GM18505 (cell line): Measurements from ENCODE around the gene PIMREG.
"Not testable (repeated sequence)": the region's sequence is repeated elsewhere in the genome, so short reads cannot be mapped to it uniquely, and the experiment has no call there.

Source experiments
- ATAC-seq: cut with Tn5 transposase; IDR thresholded peaks from one replicate; pipeline ENCODE4 v1.9.1; 2021; ENCODE audit not compliant: unreplicated experiment
- POLR2A ChIP-seq: IDR thresholded peaks from 4 replicates; pipeline ENCODE4 v1.6.1; 2011; ENCODE audit warnings: borderline replicate concordance; ENCODE audit not compliant: insufficient read depth, insufficient read length; ENCODE audit errors: extremely low read depth

Gene PIMREG

GRCh38 chr17:6473128-6473767 lies 29.0 kb downstream of the PIMREG start:
- no peak for ATAC-seq
- no peak for TF ChIP-seq POLR2A

- ATAC-seq = no peak
- no peak for TF ChIP-seq POLR2A
These were observed 30.1 kb downstream of the PIMREG start for GRCh38 chr17:6474376-6474775.

GRCh38 chr17:6474906-6475305 lies 30.7 kb downstream of the PIMREG start:
- ATAC-seq = no peak
- TF ChIP-seq POLR2A = no peak

GRCh38 chr17:6475411-6475810 lies 31.2 kb downstream of the PIMREG start:
- no peak for ATAC-seq
- TF ChIP-seq POLR2A = no peak

GRCh38 chr17:6476076-6476809 lies 32.0 kb downstream of the PIMREG start:
- TF ChIP-seq POLR2A = no peak
- ATAC-seq = no peak

GRCh38 chr17:6476810-6477179 lies 32.5 kb downstream of the PIMREG start:
- ATAC-seq = no peak
- no peak for TF ChIP-seq POLR2A

- TF ChIP-seq POLR2A = no peak
- ATAC-seq = no peak
These were observed 33.7 kb downstream of the PIMREG start for GRCh38 chr17:6477831-6478383.

GRCh38 chr17:6478486-6478885 lies 34.2 kb downstream of the PIMREG start:
- ATAC-seq = no peak
- TF ChIP-seq POLR2A = no peak

GRCh38 chr17:6479622-6480302 lies 35.5 kb downstream of the PIMREG start:
- no peak for TF ChIP-seq POLR2A
- no peak for ATAC-seq

GRCh38 chr17:6480303-6480675 lies 36.0 kb downstream of the PIMREG start:
- no peak for TF ChIP-seq POLR2A
- ATAC-seq = no peak

GRCh38 chr17:6482105-6482455 lies 37.8 kb downstream of the PIMREG start:
- no peak for ATAC-seq
- TF ChIP-seq POLR2A = no peak

GRCh38 chr17:6482796-6483195 lies 38.5 kb downstream of the PIMREG start:
- not testable (repeated sequence) for ATAC-seq

GRCh38 chr17:6483507-6483906 lies 39.3 kb downstream of the PIMREG start:
- TF ChIP-seq POLR2A = no peak
- no peak for ATAC-seq
